ENCODE measurements around the gene RGCC. TPM values are rescaled to one million over a fixed set of nuclear protein-coding genes. Genes with fewer than 3 reads are reported as not detected.

Gene RGCC
- total RNA-seq, 1 donor from 2014 or later, result 9.7 TPM

GRCh38 chr13:41453620-41454019, 3.7 kb upstream of the RGCC start:
- no peak for DNase-seq (ENCODE audit: low read depth)
- no peak overlapping the region for H3K4me3 ChIP-seq (ENCODE audit: low read depth, low read length)
- TF ChIP-seq, protein P1, sequence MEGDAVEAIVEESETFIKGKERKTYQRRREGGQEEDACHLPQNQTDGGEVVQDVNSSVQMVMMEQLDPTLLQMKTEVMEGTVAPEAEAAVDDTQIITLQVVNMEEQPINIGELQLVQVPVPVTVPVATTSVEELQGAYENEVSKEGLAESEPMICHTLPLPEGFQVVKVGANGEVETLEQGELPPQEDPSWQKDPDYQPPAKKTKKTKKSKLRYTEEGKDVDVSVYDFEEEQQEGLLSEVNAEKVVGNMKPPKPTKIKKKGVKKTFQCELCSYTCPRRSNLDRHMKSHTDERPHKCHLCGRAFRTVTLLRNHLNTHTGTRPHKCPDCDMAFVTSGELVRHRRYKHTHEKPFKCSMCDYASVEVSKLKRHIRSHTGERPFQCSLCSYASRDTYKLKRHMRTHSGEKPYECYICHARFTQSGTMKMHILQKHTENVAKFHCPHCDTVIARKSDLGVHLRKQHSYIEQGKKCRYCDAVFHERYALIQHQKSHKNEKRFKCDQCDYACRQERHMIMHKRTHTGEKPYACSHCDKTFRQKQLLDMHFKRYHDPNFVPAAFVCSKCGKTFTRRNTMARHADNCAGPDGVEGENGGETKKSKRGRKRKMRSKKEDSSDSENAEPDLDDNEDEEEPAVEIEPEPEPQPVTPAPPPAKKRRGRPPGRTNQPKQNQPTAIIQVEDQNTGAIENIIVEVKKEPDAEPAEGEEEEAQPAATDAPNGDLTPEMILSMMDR (conservative IDR thresholded peaks at IDR 0.05; ENCODE audit: low read depth, low read length), result no peak

DNA sequence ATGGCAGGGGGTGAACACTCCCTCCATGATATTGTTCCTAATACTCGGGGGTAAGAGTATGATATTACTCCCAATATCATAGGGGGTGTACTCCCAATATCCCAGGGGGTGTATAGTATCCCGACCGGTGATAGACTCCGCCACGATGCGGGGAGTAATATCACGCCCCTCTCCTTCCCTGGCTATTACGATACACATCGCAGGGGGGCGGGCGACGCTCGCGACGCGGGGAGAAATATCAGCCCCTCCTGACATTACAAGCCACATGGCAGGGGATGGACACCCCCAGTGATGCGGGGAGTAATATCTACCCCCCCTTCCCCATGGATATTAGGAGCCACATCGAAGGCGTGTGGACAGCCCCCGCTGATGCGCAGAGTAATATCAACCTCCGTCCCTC, 3.2 kb upstream of the RGCC start:
- TF ChIP-seq, protein P1 (conservative IDR thresholded peaks at IDR 0.05; ENCODE audit: low read depth, low read length), result no peak
- DNase-seq (ENCODE audit: low read depth), result no peak
- no peak overlapping the region for H3K4me3 ChIP-seq (ENCODE audit: low read depth, low read length)

DNA sequence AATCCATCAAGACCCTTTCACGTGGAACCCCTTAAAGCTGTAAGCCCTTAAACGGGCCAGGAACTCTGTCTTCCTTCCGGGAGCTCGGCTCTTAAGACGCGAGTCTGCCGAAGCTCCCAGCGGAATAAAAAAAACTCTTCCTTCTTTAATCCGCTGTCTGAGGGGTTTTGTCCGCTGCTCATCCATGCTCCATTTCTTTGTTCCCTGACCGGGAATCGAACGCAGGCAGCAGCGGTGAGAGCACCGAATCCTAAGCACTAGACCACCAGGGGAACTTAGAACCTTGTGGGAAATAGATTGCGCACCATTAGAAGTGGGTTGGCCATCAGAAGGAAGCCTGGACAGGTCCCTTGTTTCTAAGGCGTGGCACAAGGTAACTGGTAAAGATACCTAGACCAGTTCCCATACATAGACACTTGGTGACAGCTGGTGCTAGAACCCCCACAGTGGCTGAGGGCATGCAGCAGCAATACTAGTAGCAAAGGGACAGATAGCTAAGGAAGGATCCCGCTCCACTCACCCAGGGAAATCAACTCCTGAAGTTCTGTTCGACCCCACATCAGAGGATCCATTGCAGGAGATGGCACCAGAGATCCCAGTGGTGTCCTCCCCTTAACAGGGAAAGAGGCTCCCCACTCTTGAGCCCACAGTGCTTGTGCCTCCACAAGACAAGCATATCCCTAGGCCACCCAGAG, 1.5 kb upstream of the RGCC start:
- TF ChIP-seq, protein P1 (conservative IDR thresholded peaks at IDR 0.05; ENCODE audit: low read depth, low read length), result no peak
- no peak overlapping the region for H3K4me3 ChIP-seq (ENCODE audit: low read depth, low read length)
- no peak for DNase-seq (ENCODE audit: low read depth)

GRCh38 chr13:41457589-41458186, 338 bp downstream of the RGCC start:
- peak overlapping the region; percentile 52 for H3K4me3 ChIP-seq (ENCODE audit: low read depth, low read length)
- DNase-seq (ENCODE audit: low read depth), result no peak
- TF ChIP-seq, protein P1 (conservative IDR thresholded peaks at IDR 0.05; ENCODE audit: low read depth, low read length), result no peak

GRCh38 chr13:41458187-41458760, 924 bp downstream of the RGCC start:
- TF ChIP-seq, protein P1 (conservative IDR thresholded peaks at IDR 0.05; ENCODE audit: low read depth, low read length), result no peak
- H3K4me3 ChIP-seq (ENCODE audit: low read depth, low read length), result peak overlapping the region; percentile 52
- no peak for DNase-seq (ENCODE audit: low read depth)

- H3K4me3 ChIP-seq (ENCODE audit: low read depth, low read length), result peak overlapping the region; percentile 52
- no peak for DNase-seq (ENCODE audit: low read depth)
Measured at GRCh38 chr13:41458761-41459431, 1.5 kb downstream of the RGCC start.

More at GRCh38 chr13:41458761-41459431, 1.5 kb downstream of the RGCC start:
- TF ChIP-seq, protein P1 (conservative IDR thresholded peaks at IDR 0.05; ENCODE audit: low read depth, low read length), result peak; percentile 82
